Keratinocyte (primary cell): Measurements from ENCODE around the gene JPH2. TPM values are rescaled to one million over a fixed set of nuclear protein-coding genes. Genes with fewer than 3 reads are reported as not detected.

Experiments used
- DNase-seq: peaks from one replicate; pipeline ENCODE4 v3.0.0-alpha.2; 2011; ENCODE audit warnings: low read depth, missing footprints, low spot score
- FAIRE-seq: peaks from 2 replicates; lab custom pipeline; 2011; peaks lifted over from hg19 to GRCh38; lab: Jason Lieb, UNC
- H2AFZ ChIP-seq: 2 replicates; pipeline ENCODE4 v1.6.0; 2012; ENCODE audit warnings: low read length, control low read depth, inconsistent platforms; ENCODE audit not compliant: control insufficient read depth
- H3K27ac ChIP-seq: 2 replicates; pipeline ENCODE4 v1.5.1; 2011; ENCODE audit warnings: low read length; ENCODE audit not compliant: control insufficient read depth, insufficient read depth
- H3K27me3 ChIP-seq: 3 replicates; pipeline ENCODE4 v1.6.0; 2011; ENCODE audit warnings: low read length; ENCODE audit not compliant: control insufficient read depth, insufficient read depth; ENCODE audit errors: extremely low read depth
- H3K36me3 ChIP-seq, 2 experiments: 2 replicates in 1 of 2; 3 replicates in 1 of 2; pipeline ENCODE4 v1.5.1; 2011; ENCODE audit warnings: low read length in 2 of 2, mild to moderate bottlenecking in 1 of 2; ENCODE audit not compliant: control insufficient read depth in 2 of 2, insufficient read depth in 2 of 2; ENCODE audit errors: extremely low read depth in 1 of 2
- H3K4me1 ChIP-seq: 3 replicates; pipeline ENCODE4 v1.5.1; 2011; ENCODE audit warnings: low read length; ENCODE audit not compliant: control insufficient read depth, insufficient read depth; ENCODE audit errors: extremely low read depth
- H3K4me2 ChIP-seq: 3 replicates; pipeline ENCODE4 v1.6.0; 2011; ENCODE audit warnings: low read depth, low read length; ENCODE audit not compliant: control insufficient read depth, insufficient read depth; ENCODE audit errors: extremely low read depth
- H3K4me3 ChIP-seq, 3 experiments: fragments of 200-600 bp in 1 of 3; sonication (generic) in 1 of 3; 2 replicates in 2 of 3; 3 replicates in 1 of 3; pipeline ENCODE4 v1.5.1; 2011 to 2016; ENCODE audit warnings: low read length in 3 of 3, mild to moderate bottlenecking in 3 of 3, control low read depth in 2 of 3, inconsistent platforms in 1 of 3, low read depth in 1 of 3, mixed read lengths in 1 of 3, mixed run types in 1 of 3, moderate library complexity in 1 of 3; ENCODE audit not compliant: control insufficient read depth in 2 of 3, insufficient read depth in 2 of 3; ENCODE audit errors: extremely low read depth in 1 of 3
- H3K79me2 ChIP-seq: 2 replicates; pipeline ENCODE4 v1.6.0; 2012; ENCODE audit warnings: low read length; ENCODE audit not compliant: control insufficient read depth, insufficient read depth
- H3K9ac ChIP-seq: 3 replicates; pipeline ENCODE4 v1.6.0; 2011; ENCODE audit warnings: low read length; ENCODE audit not compliant: control insufficient read depth, insufficient read depth; ENCODE audit errors: extremely low read depth
- H3K9me1 ChIP-seq: 3 replicates; pipeline ENCODE4 v1.6.0; 2011; ENCODE audit warnings: low read length; ENCODE audit not compliant: control insufficient read depth, insufficient read depth; ENCODE audit errors: extremely low read depth
- H3K9me3 ChIP-seq: 2 replicates; pipeline ENCODE4 v1.5.1; 2012; ENCODE audit warnings: low read depth, low read length; ENCODE audit not compliant: control insufficient read depth
- H4K20me1 ChIP-seq: 3 replicates; pipeline ENCODE4 v1.6.0; 2011; ENCODE audit warnings: low read length; ENCODE audit not compliant: control insufficient read depth, insufficient read depth; ENCODE audit errors: extremely low read depth
- EZH2 ChIP-seq: IDR thresholded peaks from one replicate; pipeline ENCODE4 v1.6.1; 2012; ENCODE audit warnings: inconsistent platforms, mild to moderate bottlenecking, low read length, moderate library complexity
- dilution Hi-C: fragments of 300-500 bp; cut with MboI; formaldehyde crosslinking; loops from one replicate; pipeline ENCODE4 v1.7.0; 2020; ENCODE audit warnings: low sequenced_read_pairs; ENCODE audit not compliant: extremely low pct_ligation_motif_present
- polyA plus RNA-seq, 5 experiments: library from polyadenylated mRNA; depleted of rRNA in 3 of 5; stranded (reverse) in 3 of 5; stranded (forward) in 1 of 5; unstranded in 1 of 5; fragments of >200 nt; gene quantifications; 1 replicate in 1 of 5; 2 replicates in 3 of 5; 3 replicates in 1 of 5; pipeline versions ENCODE4 v1.2.1 to v1.2.3, GENCODE V29; 2011 to 2012; ENCODE audit warnings: missing spikeins in 2 of 5, low read depth in 1 of 5, low replicate concordance in 1 of 5
- TF ChIP-seq, protein P1 (sequence below), 3 experiments: IDR thresholded peaks in 1 of 3; conservative IDR thresholded peaks in 1 of 3; optimal IDR thresholded peaks in 1 of 3; 2 replicates in 2 of 3; 3 replicates in 1 of 3; pipeline versions ENCODE3 to v1.5.1; 2011; ENCODE audit warnings: low read length in 3 of 3, mild to moderate bottlenecking in 3 of 3, moderate library complexity in 2 of 3, control low read depth in 1 of 3, inconsistent platforms in 1 of 3; ENCODE audit not compliant: insufficient read depth in 2 of 3; ENCODE audit errors: extremely low read depth in 1 of 3

The JPH2 gene
- polyA plus RNA-seq, 1 donor (not counting 4 experiments of a cell fraction or from before 2014, with no cell fraction given) = 2.5 TPM

DNA sequence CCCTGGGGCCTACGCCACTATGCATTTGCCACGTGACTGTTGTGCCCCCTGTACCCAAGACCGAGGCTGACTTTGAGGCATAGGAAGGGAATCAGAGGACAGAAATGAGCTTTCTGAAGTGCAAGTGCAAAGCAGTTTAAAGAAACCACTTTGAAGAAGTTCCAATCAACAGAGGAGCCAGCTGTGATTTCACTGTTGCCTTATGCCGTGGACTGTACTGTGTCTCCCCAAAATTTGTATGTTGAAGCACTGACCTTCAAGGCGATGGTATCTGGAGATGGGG is 111.1 kb downstream of the JPH2 start:
- H3K9me1 ChIP-seq = no peaks in the 10 kb centered on the region
- no peak overlapping the region for H3K27ac ChIP-seq
- dilution Hi-C loops = no loop called here
- no peaks in the 10 kb centered on the region for H3K79me2 ChIP-seq
- no peaks in the 10 kb centered on the region for H3K36me3 ChIP-seq
- H3K9ac ChIP-seq = no peak overlapping the region
- no peaks in the 10 kb centered on the region for H4K20me1 ChIP-seq
- no peak overlapping the region for H3K4me2 ChIP-seq
- FAIRE-seq (no peak), DNase-seq (no peak)
- H3K9me3 ChIP-seq = no peaks in the 10 kb centered on the region
- TF ChIP-seq, protein P1, sequence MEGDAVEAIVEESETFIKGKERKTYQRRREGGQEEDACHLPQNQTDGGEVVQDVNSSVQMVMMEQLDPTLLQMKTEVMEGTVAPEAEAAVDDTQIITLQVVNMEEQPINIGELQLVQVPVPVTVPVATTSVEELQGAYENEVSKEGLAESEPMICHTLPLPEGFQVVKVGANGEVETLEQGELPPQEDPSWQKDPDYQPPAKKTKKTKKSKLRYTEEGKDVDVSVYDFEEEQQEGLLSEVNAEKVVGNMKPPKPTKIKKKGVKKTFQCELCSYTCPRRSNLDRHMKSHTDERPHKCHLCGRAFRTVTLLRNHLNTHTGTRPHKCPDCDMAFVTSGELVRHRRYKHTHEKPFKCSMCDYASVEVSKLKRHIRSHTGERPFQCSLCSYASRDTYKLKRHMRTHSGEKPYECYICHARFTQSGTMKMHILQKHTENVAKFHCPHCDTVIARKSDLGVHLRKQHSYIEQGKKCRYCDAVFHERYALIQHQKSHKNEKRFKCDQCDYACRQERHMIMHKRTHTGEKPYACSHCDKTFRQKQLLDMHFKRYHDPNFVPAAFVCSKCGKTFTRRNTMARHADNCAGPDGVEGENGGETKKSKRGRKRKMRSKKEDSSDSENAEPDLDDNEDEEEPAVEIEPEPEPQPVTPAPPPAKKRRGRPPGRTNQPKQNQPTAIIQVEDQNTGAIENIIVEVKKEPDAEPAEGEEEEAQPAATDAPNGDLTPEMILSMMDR (optimal IDR thresholded peaks at IDR 0.05 in 1 of 3, IDR thresholded peaks at IDR 0.05 in 1 of 3, conservative IDR thresholded peaks at IDR 0.05 in 1 of 3; ENCODE audit: extremely low read depth in 1 of 3, insufficient read depth in 2 of 3, low read length in 3 of 3) = no peak
- TF ChIP-seq EZH2 = no peak
- H3K4me1 ChIP-seq = no peaks in the 10 kb centered on the region
- no peak overlapping the region for H3K4me3 ChIP-seq
- H2AFZ ChIP-seq = no peak overlapping the region
- H3K27me3 ChIP-seq = peaks cover 15% of the 10 kb centered on the region

- Histone ChIP-seq H4K20me1 (no peaks in the 10 kb centered on the region), H3K4me1 (no peaks in the 10 kb centered on the region), H3K9me3 (no peaks in the 10 kb centered on the region), H3K27ac (no peak overlapping the region), H3K9ac (no peak overlapping the region), H3K27me3 (peaks cover 20% of the 10 kb centered on the region), H3K9me1 (no peaks in the 10 kb centered on the region), H3K36me3 (no peaks in the 10 kb centered on the region), H3K4me2 (no peak overlapping the region), H2AFZ (no peak overlapping the region), H3K4me3 (no peak overlapping the region), H3K79me2 (no peaks in the 10 kb centered on the region)
- TF ChIP-seq, protein P1 (optimal IDR thresholded peaks at IDR 0.05 in 1 of 3, IDR thresholded peaks at IDR 0.05 in 1 of 3, conservative IDR thresholded peaks at IDR 0.05 in 1 of 3; ENCODE audit: extremely low read depth in 1 of 3, insufficient read depth in 2 of 3, low read length in 3 of 3) = no peak
- TF ChIP-seq EZH2 = no peak
- FAIRE-seq (no peak), DNase-seq (no peak)
- dilution Hi-C loops = no loop called here
Observed at GRCh38 chr20:44075191-44075949, 111.6 kb downstream of the JPH2 start.
